ENCODE data around the gene ZNF214.

GRCh38 chr11:7004482-7004881 is 15.7 kb downstream of the ZNF214 start:
- TF ChIP-seq POLR2AphosphoS5 (IDR thresholded peaks at IDR 0.05; ENCODE audit: borderline replicate concordance, low read depth, low read length) (no peak), EZH2 (IDR thresholded peaks at IDR 0.05) (no peak)
